DMS79 (cell line): ENCODE measurements around the gene NUDT14.

Source experiments
- DNase-seq: peaks from one replicate; lab custom pipeline; 2025; lab: John Stamatoyannopoulos, UW

Gene NUDT14

GRCh38 chr14:105180592-105181548 lies at the start of gene NUDT14:
Gene NUDT14, minus strand, starts transcription at chr14:105181312. Its CDS starts 103 bp downstream, at chr14:105181209.
- DNase-seq, result peak; percentile 62

DNA sequence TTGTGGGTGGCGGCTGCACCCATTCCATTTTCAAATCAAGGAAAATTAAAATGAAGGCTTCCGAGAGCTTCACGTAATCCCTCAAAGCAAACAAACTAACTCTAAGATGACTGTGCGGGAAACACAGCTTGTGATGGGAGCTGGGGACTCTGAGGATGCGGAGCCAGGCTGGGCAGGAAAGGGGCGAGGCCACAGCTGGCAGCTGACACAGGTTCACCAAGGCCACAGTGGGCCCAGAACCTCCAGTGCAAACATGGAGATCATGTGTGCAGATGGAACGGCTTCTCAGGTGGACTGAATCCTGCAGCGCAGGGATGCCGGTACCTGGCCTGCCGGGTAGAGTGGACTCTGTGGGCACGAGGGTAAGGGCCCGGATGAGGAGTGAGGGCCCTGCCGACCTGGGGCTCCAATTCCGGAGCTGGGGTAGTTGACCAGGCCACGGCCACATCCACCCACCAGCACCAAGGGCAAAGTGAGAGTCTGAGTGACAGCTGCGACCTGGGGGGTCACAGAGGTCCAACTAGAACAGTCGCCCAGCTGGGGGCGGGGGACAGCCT lies 48.1 kb upstream of the NUDT14 start:
- no peak for DNase-seq

DNA sequence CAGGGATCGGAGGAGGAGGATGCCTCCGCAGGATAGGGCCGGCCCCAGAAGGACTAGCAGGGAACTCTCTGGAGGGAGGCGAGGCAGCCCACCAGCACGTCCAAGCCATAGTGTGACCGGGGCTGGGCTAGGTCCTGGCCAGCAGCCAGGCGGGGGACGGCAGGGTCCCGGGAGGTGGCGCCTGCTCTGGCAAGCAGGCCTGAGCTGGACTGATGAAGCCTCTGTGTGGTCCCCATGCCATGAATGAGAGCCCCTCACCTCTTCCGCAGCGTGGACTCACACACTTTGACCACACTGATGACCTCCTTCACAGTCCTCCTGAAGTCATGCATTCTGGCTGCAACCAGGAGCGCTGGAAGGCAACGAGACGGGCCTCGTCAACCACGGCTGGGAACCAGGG lies 47.5 kb upstream of the NUDT14 start:
- DNase-seq, result no peak

DNA sequence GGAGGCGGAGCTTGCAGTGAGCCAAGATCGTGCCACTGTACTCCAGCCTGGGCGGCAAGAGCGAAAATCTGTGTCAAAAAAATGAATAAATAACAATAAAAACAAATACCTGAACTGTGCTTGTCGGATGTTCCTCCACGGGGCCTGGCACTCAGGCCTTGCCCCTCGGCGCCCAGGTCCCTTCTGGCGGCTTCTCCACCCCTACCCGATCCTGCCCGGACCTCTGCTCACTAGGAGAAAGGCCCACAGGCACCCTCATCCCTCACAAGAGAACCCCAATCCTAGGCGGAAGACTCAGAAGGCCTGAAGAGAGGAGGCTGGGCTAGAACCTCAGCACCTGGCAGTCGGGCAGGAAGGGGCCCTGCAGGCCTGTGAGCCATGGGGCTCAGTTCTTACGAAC lies 46.2 kb upstream of the NUDT14 start:
- no peak for DNase-seq

DNA sequence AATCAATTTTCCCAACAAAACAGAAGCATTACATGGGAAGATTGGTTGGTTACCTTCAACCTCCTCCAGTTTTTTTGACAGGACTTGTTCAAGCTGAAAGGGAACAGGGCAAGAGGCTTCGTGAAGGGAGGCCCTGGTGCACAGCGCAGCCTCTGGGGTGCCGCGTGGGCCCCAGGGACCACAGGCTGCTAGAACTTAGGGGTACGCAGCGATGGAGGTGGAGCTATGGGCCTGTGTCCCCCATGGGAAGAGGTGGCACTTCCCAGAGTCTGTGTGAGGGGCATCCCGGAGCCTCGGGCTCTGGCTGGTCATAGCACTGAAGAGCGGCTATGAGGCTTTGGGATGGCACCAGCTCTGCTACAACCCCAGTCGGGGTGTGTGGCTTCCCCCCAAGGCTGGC lies 45.1 kb upstream of the NUDT14 start:
- DNase-seq, result no peak

DNA sequence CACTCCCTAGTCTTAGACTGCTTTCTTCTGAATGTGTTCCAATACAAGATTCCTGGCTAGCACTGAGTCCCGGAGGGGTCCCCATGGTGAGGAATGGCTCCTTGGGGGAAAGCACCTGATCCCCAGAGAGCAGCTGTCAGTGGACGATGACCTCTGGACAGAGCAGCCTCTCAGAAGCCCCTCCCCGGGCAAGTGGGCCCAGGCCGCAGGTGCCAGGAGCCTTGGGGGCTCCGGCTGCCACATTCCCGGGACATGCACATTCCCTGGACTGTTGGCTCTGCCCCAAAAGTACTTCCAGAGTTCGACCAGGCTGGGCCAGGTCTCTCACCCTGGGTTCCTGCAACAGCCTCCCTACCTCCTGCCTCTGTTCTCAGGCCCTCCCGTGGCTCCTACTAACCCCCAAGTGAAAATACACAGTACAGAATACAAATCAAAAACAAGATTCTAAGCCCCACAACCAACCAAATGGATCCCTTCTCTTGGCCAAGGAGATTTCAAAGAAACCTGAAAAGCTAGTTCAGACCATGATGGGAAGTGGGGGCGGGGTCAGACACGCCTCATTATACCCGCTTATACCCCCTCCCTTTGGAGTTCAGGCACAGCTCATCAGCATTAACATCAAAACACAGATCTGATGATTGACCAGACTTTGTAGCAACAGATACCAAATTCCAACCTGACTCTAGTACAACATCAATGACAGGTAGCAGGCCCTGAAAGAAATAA lies 43.9 kb upstream of the NUDT14 start:
- no peak for DNase-seq

- no peak for DNase-seq
Observed at GRCh38 chr14:105223770-105224544, 42.8 kb upstream of the NUDT14 start.

DNA sequence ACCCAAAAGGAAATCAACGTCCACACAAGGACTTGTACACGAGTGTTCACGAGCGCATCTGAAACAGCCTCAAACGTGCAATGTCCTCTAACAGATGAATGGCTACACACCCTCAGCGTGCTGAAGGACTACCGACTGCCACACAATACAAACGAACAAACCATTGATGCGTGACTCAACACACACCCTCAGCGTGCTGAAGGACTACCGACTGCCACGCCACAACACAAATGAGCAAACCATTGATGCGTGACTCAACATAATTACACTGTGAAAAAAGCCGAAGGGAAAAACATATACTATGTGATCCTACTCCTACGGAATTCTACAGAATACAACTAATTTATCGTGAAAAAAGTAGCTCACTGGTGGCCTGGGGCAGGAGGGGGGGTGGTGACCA lies 42.1 kb upstream of the NUDT14 start:
- DNase-seq, result no peak

DNA sequence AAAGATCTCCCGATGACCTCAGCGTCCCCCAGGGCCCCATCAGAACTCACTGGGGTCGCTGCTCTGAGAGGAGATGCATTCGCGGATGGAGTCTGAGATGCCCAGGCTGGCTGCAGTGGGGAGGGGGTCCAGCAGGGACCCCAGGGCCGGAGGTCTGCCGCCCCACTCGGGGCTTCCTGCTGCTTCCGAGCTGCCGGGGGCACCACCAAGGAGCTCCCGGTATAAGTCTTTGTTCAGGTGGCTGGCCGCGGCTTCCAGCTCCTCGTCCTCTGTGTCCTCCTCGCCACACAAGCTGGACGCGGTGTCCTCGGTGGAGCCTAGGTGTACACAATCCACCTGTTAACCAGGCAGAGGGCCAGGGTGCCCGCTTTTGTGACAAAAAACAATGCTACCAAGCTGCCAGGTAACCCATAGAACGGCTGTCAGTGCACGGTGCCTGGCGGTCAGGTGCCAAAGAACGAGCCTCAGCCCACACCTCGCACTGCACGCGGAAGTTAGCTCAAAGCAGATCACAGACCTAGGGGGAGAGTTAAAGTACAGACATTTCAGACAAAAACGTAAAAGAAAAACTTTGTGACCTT lies 40.6 kb upstream of the NUDT14 start:
- DNase-seq, result no peak

- no peak for DNase-seq
Observed at GRCh38 chr14:105220699-105221597, 39.8 kb upstream of the NUDT14 start.

DNA sequence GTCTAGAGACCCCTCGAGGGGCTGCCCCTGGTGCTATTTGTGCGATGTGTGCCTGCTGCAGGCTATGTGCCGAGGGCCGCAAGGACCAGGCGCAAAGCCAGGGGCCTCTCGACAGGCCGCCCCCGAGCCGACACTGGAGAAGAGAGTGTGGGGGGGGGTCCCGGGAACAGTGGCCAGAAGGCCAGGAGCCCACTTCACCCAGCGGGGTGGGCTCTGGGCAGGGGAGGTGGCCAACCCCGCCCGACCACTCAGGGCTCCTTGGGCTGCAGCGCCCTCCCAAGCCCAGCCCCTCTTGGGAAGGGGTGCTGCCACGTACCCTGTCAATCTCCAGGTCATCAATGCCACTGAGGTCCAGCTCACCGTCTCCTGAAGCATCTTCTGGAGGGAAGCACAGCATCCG lies 38.6 kb upstream of the NUDT14 start:
- DNase-seq, result no peak

- no peak for DNase-seq
Observed at GRCh38 chr14:105219043-105219612, 38.0 kb upstream of the NUDT14 start.

- DNase-seq, result no peak
Observed at GRCh38 chr14:105218611-105219010, 37.5 kb upstream of the NUDT14 start.

DNA sequence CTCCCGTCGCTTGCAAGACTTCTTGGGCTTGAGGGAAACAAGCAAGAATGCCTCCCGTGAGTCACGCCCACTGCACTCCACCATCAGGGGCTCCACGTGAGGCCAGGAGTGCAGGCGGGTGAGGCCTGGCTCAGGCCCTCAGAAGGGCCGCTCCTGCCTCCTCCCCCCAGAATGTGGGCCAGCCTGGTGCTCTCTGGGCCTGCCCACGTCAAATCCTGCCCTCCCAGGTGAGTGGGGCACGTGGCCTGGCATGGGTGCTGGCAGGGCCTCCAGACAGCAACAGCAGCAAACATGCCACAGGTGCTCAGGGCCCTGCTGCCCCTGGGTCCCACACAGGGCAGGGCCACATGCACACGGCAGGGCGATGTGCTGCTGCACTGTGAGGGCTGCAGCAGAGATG lies 36.7 kb upstream of the NUDT14 start:
- DNase-seq, result no peak

DNA sequence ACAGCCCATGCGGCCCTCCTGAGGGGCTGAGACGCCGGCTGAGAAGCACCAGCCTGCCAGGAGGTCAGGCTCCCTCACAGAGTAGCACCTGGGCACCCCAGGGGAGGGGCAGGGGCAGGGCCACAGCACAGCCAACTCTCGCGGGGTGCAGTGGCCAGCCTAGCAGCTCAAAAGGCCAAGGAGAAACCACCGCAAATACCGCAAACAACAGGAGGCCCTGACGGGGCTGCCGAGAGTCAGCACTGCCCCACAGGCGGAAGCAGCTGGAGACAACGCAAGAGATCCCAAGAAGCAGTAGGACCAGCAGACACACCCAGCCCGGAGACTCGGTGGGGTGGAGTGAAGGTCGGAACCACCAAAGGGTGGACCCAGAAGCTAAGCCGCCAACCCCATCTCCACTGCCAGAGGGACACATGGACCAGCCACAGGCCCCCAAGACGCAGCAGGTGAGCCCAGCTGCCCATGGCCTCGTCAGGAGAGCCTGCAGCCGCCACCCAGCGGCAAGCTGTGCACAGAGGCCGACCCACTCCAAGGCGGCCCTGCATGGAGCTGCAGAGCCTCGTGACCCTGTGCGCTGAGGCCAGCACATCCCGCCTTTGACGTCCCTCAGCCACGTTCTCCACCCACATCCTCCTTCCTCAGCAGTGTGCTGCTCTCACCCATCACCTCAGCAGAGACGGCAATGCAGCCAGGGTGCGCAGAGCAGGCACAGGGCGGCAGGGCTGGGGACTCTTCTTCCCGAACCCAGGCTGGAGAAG lies 35.6 kb upstream of the NUDT14 start:
- DNase-seq, result no peak

GRCh38 chr14:105215602-105216001 lies 34.5 kb upstream of the NUDT14 start:
- DNase-seq, result no peak

DNA sequence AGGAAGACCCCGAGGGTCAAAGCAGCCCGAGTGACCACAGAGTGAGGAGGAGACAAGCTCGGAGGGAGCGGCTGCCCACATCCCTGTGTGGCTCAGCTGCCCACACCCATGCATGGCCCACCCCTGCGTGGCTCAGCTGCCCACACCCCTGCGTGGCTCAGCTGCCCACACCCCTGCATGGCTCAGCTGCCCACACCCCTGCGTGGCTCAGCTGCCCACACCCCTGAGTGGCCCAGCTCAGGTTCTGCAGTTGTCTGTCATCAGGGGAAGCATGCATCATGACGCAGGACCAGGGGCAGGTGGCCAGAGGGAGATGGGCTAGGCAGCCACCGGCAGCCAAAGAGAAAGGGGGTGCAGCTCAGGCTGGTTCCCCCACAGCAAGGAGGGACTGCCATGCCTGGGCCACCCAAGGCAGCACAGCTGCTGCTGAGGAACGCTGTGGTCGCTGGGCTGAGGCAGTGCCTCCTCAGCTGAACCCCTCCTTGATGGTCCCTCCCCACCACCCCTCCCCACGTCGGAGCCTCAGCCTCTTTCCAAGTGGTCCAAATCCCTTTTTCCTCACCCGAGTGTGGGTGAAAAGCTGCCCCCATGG lies 33.3 kb upstream of the NUDT14 start:
- no peak for DNase-seq

- peak; percentile 51 for DNase-seq
Observed at GRCh38 chr14:105213361-105213760, 32.2 kb upstream of the NUDT14 start.
